ENCODE data around the gene ZSCAN20.

The ZSCAN20 gene

GRCh38 chr1:33460947-33461629 lies 11.4 kb upstream of the ZSCAN20 start:
- no peak for TF ChIP-seq TAF1 (IDR thresholded peaks at IDR 0.05; ENCODE audit: borderline replicate concordance, insufficient read depth, low read length)
- no peak for TF ChIP-seq FOXP2 (optimal IDR thresholded peaks at IDR 0.05; ENCODE audit: borderline replicate concordance, extremely low read depth, extremely low read length, insufficient read depth)
- no peak for TF ChIP-seq SIN3A (IDR thresholded peaks at IDR 0.05; ENCODE audit: borderline replicate concordance, insufficient read depth, low read length)
- TF ChIP-seq POLR2AphosphoS5 (IDR thresholded peaks at IDR 0.05; ENCODE audit: low read depth, low read length), result no peak
- TF ChIP-seq, protein P1, sequence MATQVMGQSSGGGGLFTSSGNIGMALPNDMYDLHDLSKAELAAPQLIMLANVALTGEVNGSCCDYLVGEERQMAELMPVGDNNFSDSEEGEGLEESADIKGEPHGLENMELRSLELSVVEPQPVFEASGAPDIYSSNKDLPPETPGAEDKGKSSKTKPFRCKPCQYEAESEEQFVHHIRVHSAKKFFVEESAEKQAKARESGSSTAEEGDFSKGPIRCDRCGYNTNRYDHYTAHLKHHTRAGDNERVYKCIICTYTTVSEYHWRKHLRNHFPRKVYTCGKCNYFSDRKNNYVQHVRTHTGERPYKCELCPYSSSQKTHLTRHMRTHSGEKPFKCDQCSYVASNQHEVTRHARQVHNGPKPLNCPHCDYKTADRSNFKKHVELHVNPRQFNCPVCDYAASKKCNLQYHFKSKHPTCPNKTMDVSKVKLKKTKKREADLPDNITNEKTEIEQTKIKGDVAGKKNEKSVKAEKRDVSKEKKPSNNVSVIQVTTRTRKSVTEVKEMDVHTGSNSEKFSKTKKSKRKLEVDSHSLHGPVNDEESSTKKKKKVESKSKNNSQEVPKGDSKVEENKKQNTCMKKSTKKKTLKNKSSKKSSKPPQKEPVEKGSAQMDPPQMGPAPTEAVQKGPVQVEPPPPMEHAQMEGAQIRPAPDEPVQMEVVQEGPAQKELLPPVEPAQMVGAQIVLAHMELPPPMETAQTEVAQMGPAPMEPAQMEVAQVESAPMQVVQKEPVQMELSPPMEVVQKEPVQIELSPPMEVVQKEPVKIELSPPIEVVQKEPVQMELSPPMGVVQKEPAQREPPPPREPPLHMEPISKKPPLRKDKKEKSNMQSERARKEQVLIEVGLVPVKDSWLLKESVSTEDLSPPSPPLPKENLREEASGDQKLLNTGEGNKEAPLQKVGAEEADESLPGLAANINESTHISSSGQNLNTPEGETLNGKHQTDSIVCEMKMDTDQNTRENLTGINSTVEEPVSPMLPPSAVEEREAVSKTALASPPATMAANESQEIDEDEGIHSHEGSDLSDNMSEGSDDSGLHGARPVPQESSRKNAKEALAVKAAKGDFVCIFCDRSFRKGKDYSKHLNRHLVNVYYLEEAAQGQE (IDR thresholded peaks at IDR 0.05; ENCODE audit: insufficient read depth in 1 of 2, low read depth in 2 of 2, low read length in 2 of 2), result no peak

DNA sequence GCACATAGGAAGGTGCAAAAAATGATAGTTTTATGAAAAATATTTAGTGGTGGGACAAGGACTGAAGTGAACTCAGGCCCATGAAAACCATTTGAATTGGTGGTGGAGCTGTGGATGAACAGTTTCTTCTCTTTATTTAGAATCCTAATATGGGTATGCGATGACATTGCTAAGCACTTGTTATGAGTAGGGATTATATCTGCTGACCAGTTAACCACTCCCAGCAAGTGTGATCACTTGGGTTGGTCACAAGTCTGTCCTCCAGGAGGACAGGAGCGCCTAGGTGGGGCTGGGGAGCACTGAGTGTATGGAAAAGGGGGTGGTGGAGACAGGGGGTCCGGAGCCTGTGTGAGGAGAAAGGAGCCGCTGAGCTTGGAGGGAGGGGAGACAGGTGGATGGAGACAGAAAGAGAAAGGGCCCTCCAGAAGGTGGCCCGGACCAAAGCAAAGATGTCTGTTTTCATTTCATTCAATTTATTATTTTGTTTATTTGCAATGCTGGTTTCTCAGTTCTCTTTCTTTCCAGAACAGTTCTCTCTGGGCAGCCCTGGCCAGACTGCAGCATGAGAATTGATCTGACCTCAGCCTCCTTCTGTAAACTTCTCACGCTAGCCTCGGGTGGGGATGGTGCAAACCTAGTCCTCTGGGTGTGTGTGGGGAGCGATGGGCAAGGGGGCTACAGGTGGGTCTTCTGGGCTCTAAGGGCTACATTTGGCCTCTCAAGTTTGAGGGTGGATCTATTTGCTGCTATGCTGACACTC lies 9.9 kb upstream of the ZSCAN20 start:
- TF ChIP-seq SIN3A (IDR thresholded peaks at IDR 0.05; ENCODE audit: borderline replicate concordance, insufficient read depth, low read length) (no peak), TAF1 (IDR thresholded peaks at IDR 0.05; ENCODE audit: borderline replicate concordance, insufficient read depth, low read length) (no peak), FOXP2 (optimal IDR thresholded peaks at IDR 0.05; ENCODE audit: borderline replicate concordance, extremely low read depth, extremely low read length, insufficient read depth) (no peak), POLR2AphosphoS5 (IDR thresholded peaks at IDR 0.05; ENCODE audit: low read depth, low read length) (no peak)
- TF ChIP-seq, protein P1 (IDR thresholded peaks at IDR 0.05; ENCODE audit: insufficient read depth in 1 of 2, low read depth in 2 of 2, low read length in 2 of 2), result no peak

- TF ChIP-seq, protein P1 (IDR thresholded peaks at IDR 0.05; ENCODE audit: insufficient read depth in 1 of 2, low read depth in 2 of 2, low read length in 2 of 2), result no peak
- no peak for TF ChIP-seq TAF1 (IDR thresholded peaks at IDR 0.05; ENCODE audit: borderline replicate concordance, insufficient read depth, low read length)
- no peak for TF ChIP-seq POLR2AphosphoS5 (IDR thresholded peaks at IDR 0.05; ENCODE audit: low read depth, low read length)
- no peak for TF ChIP-seq SIN3A (IDR thresholded peaks at IDR 0.05; ENCODE audit: borderline replicate concordance, insufficient read depth, low read length)
- no peak for TF ChIP-seq FOXP2 (optimal IDR thresholded peaks at IDR 0.05; ENCODE audit: borderline replicate concordance, extremely low read depth, extremely low read length, insufficient read depth)
Measured at GRCh38 chr1:33464552-33464951, 7.9 kb upstream of the ZSCAN20 start.

DNA sequence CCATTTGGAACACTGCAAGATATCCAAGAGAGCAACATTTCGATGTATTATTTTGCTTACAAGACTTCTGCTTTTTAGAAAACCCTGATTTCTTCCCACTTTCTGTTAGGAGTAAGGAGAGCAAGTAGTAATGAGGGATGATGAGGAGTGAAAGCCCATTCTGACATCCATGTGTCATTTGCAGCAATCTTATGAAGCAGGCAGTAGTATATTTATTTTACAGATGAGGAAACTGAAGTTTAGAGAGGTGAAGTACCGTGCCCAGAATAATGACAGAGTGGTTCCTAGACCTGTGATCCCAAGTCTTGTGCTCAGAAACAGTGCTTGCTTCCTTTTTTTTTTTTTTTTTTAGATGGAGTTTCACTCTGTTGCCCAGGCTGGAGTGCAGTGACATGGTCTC lies 7.1 kb upstream of the ZSCAN20 start:
- TF ChIP-seq, protein P1 (IDR thresholded peaks at IDR 0.05; ENCODE audit: insufficient read depth in 1 of 2, low read depth in 2 of 2, low read length in 2 of 2), result no peak
- TF ChIP-seq FOXP2 (optimal IDR thresholded peaks at IDR 0.05; ENCODE audit: borderline replicate concordance, extremely low read depth, extremely low read length, insufficient read depth) (no peak), SIN3A (IDR thresholded peaks at IDR 0.05; ENCODE audit: borderline replicate concordance, insufficient read depth, low read length) (no peak), TAF1 (IDR thresholded peaks at IDR 0.05; ENCODE audit: borderline replicate concordance, insufficient read depth, low read length) (no peak), POLR2AphosphoS5 (IDR thresholded peaks at IDR 0.05; ENCODE audit: low read depth, low read length) (no peak)
